Mesenchymal stem cell (in vitro differentiated cells and primary cell): ENCODE measurements around the gene ZNF212.
"Not testable (repeated sequence)": the region's sequence is repeated elsewhere in the genome, so short reads cannot be mapped to it uniquely, and the experiment has no call there.

Source experiments
- DNase-seq: peaks from one replicate; pipeline ENCODE4 v3.0.0-alpha.2; 2013
- H2AFZ ChIP-seq: one replicate; pipeline ENCODE4 v1.6.1; 2013; ENCODE audit warnings: low read depth, mild to moderate bottlenecking, control low read depth, inconsistent platforms, low read length, moderate library complexity
- H2AK5ac ChIP-seq: 2 replicates; pipeline ENCODE4 v1.6.1; 2013; ENCODE audit warnings: low read length, moderate library complexity, mild to moderate bottlenecking, inconsistent platforms; ENCODE audit not compliant: severe bottlenecking
- H2BK120ac ChIP-seq: one replicate; pipeline ENCODE4 v1.6.1; 2013; ENCODE audit warnings: low read depth, mild to moderate bottlenecking, inconsistent platforms, low read length, moderate library complexity
- H2BK12ac ChIP-seq, 2 experiments: one replicate each; pipeline ENCODE4 v1.6.1; 2013; ENCODE audit warnings: inconsistent platforms in 2 of 2, low read length in 2 of 2, mild to moderate bottlenecking in 2 of 2, moderate library complexity in 2 of 2, control low read depth in 1 of 2
- H2BK15ac ChIP-seq: one replicate; pipeline ENCODE4 v1.6.1; 2013; ENCODE audit warnings: mild to moderate bottlenecking, low read depth, inconsistent platforms; ENCODE audit not compliant: poor library complexity, severe bottlenecking
- H2BK5ac ChIP-seq: 2 replicates; pipeline ENCODE4 v1.6.1; 2013; ENCODE audit warnings: low read depth, mild to moderate bottlenecking, low read length, control low read depth, inconsistent platforms; ENCODE audit not compliant: poor library complexity, severe bottlenecking
- H3K14ac ChIP-seq, 2 experiments: one replicate each; pipeline ENCODE4 v1.6.1; 2013; ENCODE audit warnings: inconsistent platforms in 2 of 2, low read length in 2 of 2, control low read depth in 1 of 2, mild to moderate bottlenecking in 1 of 2, moderate library complexity in 1 of 2
- H3K18ac ChIP-seq, 2 experiments: one replicate each; pipeline ENCODE4 v1.6.1; 2013; ENCODE audit warnings: inconsistent platforms in 2 of 2, low read length in 2 of 2, control low read depth in 1 of 2, low read depth in 1 of 2, mild to moderate bottlenecking in 1 of 2
- H3K23ac ChIP-seq, 2 experiments: one replicate each; pipeline ENCODE4 v1.6.1; 2013; ENCODE audit warnings: inconsistent platforms in 2 of 2, low read length in 2 of 2, mild to moderate bottlenecking in 2 of 2, moderate library complexity in 2 of 2, control low read depth in 1 of 2
- H3K27ac ChIP-seq: 2 replicates; pipeline ENCODE4 v1.5.1; 2013; ENCODE audit warnings: mild to moderate bottlenecking, moderate library complexity, low read length, control low read depth, inconsistent platforms; ENCODE audit not compliant: poor library complexity, severe bottlenecking
- H3K27me3 ChIP-seq, 2 experiments: 2 replicates each; pipeline versions ENCODE4 v1.6.1 to v1.7.0; 2013; ENCODE audit warnings: low read length in 2 of 2, mild to moderate bottlenecking in 2 of 2, moderate library complexity in 2 of 2, control low read depth in 1 of 2, inconsistent platforms in 1 of 2; ENCODE audit not compliant: control insufficient read depth in 1 of 2, insufficient read depth in 1 of 2
- H3K36me3 ChIP-seq, 2 experiments: 2 replicates each; pipeline versions ENCODE4 v1.6.1 to v1.7.0; 2013; ENCODE audit warnings: low read length in 2 of 2, control low read depth in 1 of 2, inconsistent platforms in 1 of 2, low read depth in 1 of 2, mild to moderate bottlenecking in 1 of 2; ENCODE audit not compliant: insufficient read depth in 2 of 2, control insufficient read depth in 1 of 2
- H3K4ac ChIP-seq, 2 experiments: one replicate each; pipeline ENCODE4 v1.6.1; 2013; ENCODE audit warnings: inconsistent platforms in 2 of 2, low read length in 2 of 2, mild to moderate bottlenecking in 2 of 2, moderate library complexity in 2 of 2, control low read depth in 1 of 2, low read depth in 1 of 2
- H3K4me1 ChIP-seq: 2 replicates; pipeline ENCODE4 v1.6.1; 2013; ENCODE audit warnings: low read depth, low read length, control low read depth; ENCODE audit not compliant: control insufficient read depth, insufficient read depth
- H3K4me2 ChIP-seq: 2 replicates; pipeline ENCODE4 v1.6.1; 2013; ENCODE audit warnings: low read length, mild to moderate bottlenecking, inconsistent platforms; ENCODE audit not compliant: poor library complexity, severe bottlenecking
- H3K4me3 ChIP-seq, 2 experiments: 2 replicates each; pipeline versions ENCODE4 v1.5.1 to v1.7.0; 2013; ENCODE audit warnings: low read length in 2 of 2, mild to moderate bottlenecking in 2 of 2, control low read depth in 1 of 2, low read depth in 1 of 2; ENCODE audit not compliant: insufficient read depth in 1 of 2
- H3K79me1 ChIP-seq: replicated peaks from 2 replicates; pipeline ENCODE4 v1.6.1; 2013; ENCODE audit warnings: mild to moderate bottlenecking, control low read depth, low read length, inconsistent platforms; ENCODE audit not compliant: poor library complexity, severe bottlenecking
- H3K9ac ChIP-seq: 2 replicates; pipeline ENCODE4 v1.7.0; 2013; ENCODE audit warnings: mild to moderate bottlenecking, low read length, moderate library complexity
- H3K9me3 ChIP-seq: 2 replicates; pipeline ENCODE4 v1.7.0; 2013; ENCODE audit warnings: mild to moderate bottlenecking, low read length; ENCODE audit not compliant: control insufficient read depth
- H4K8ac ChIP-seq: one replicate; pipeline ENCODE4 v1.6.1; 2013; ENCODE audit warnings: inconsistent platforms, mild to moderate bottlenecking, low read length, moderate library complexity
- H4K91ac ChIP-seq: one replicate; pipeline ENCODE4 v1.6.1; 2013; ENCODE audit warnings: mild to moderate bottlenecking, low read length, inconsistent platforms
- WGBS: methylation state at CpG from one replicate; pipeline ENCODE4 v1.1.7; 2013; ENCODE audit warnings: mixed read lengths; 5-methylcytosine and 5-hydroxymethylcytosine counted together

ZNF212 gene

DNA sequence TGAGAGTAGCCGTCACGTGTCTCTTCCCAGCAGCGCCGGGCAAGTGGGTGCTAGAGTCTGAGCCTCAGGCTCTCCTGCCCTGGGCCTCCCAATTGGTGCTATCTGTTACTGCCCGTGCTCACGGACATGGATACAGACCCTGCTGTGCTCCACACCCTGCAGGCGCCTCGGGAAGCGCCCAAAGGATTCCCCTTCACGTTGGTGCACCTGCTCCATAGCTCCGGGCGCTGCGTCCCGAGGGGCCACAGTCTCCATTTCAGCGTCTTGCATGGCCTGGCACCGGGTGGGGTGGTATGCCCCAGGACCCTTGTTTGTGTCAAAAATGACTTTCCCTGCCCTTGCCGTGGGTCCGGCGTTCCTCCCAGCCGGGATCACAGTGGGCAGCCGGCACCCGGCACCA, 13.8 kb upstream of the ZNF212 start:
- Histone ChIP-seq H3K79me1 (peaks cover 21% of the 10 kb centered on the region), H3K27me3 (no peaks in the 10 kb centered on the region), H2AFZ (no peak overlapping the region), H2BK5ac (no peak overlapping the region), H3K4me1 (peaks cover 9% of the 10 kb centered on the region), H3K4me2 (no peak overlapping the region), H3K27ac (no peak overlapping the region), H2BK15ac (no peak overlapping the region), H2BK12ac (no peak overlapping the region), H3K18ac (no peak overlapping the region), H3K9ac (no peak overlapping the region), H4K8ac (no peak overlapping the region), H2AK5ac (no peak overlapping the region), H3K4ac (no peak overlapping the region), H2BK120ac (no peak overlapping the region), H3K36me3 (peaks cover 39 to 56% of the 10 kb centered on the region in 2 experiments), H3K23ac (no peak overlapping the region), H3K9me3 (no peaks in the 10 kb centered on the region), H3K14ac (no peak overlapping the region), H4K91ac (no peak overlapping the region), H3K4me3 (no peak overlapping the region)
- WGBS = 96% methylated on average over 22 of the region's 22 CpGs
- DNase-seq = no peak

- peaks cover 18% of the 10 kb centered on the region for H3K79me1 ChIP-seq
- H4K8ac ChIP-seq, H2BK120ac ChIP-seq, H2BK12ac ChIP-seq, H2BK15ac ChIP-seq, H3K14ac ChIP-seq, H3K4me1 ChIP-seq, H2BK5ac ChIP-seq, H3K4me2 ChIP-seq, H4K91ac ChIP-seq, DNase-seq, H2AK5ac ChIP-seq, H3K18ac ChIP-seq, H3K27ac ChIP-seq, H3K27me3 ChIP-seq, H3K9me3 ChIP-seq, H3K9ac ChIP-seq, H2AFZ ChIP-seq, H3K4me3 ChIP-seq, H3K4ac ChIP-seq, H3K23ac ChIP-seq: not testable (repeated sequence)
- peaks cover 34 to 49% of the 10 kb centered on the region in 2 experiments for H3K36me3 ChIP-seq
- 96% methylated on average over 17 of the region's 17 CpGs for WGBS
These were observed 13.1 kb upstream of the ZNF212 start for GRCh38 chr7:149226366-149226765.

DNA sequence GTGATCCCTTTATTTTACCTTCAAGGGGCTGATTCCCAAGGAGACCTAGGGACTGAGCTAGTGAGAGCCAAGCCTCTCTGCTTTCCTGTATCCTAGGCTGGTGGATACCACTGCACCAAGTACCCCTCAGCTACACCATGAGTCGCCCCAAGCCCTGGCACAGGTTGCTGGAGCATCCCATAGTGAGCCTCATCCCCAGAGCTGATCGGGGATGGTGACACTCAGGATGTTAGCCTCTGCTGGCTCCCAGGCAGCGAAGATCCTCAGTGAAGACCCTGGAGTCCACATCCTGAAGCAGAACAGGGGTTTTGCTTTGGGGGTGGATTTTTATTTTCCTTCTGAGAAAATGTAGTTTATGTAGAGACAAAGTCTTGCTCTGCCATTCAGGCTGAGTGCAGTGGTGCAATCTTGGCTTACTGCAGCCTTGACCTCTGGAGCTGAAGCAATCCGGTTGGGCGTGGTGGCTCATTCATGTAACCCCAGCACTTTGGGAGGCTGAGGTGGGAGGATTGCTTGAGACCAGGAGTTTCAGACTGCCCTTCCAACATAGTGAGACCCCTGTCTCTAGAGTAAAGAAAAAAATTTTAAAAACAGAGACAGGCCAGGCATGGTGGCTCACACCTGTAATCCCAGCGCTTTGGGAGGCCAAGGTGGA, 12.5 kb upstream of the ZNF212 start:
- Histone ChIP-seq H3K27me3 (no peaks in the 10 kb centered on the region), H2BK120ac (no peak overlapping the region), H2BK5ac (no peak overlapping the region), H3K27ac (no peak overlapping the region), H2AK5ac (no peak overlapping the region), H2BK12ac (no peak overlapping the region), H3K4me3 (no peak overlapping the region), H3K23ac (no peak overlapping the region), H3K36me3 (peaks cover 29 to 43% of the 10 kb centered on the region in 2 experiments), H3K14ac (no peak overlapping the region), H2AFZ (no peak overlapping the region), H3K9me3 (no peaks in the 10 kb centered on the region), H3K4me2 (no peak overlapping the region), H3K4me1 (peaks cover 6% of the 10 kb centered on the region), H3K18ac (no peak overlapping the region), H3K79me1 (peaks cover 18% of the 10 kb centered on the region), H2BK15ac (no peak overlapping the region), H3K4ac (no peak overlapping the region), H4K91ac (no peak overlapping the region), H4K8ac (no peak overlapping the region), H3K9ac (no peak overlapping the region)
- no peak for DNase-seq
- WGBS = 72% methylated on average over 6 of the region's 6 CpGs

- no peak overlapping the region for H2AFZ ChIP-seq
These were observed 10.5 kb upstream of the ZNF212 start for GRCh38 chr7:149228831-149229471.

More at GRCh38 chr7:149228831-149229471, 10.5 kb upstream of the ZNF212 start:
- H3K14ac ChIP-seq = no peak overlapping the region
- H3K4ac ChIP-seq = no peak overlapping the region
- H4K91ac ChIP-seq = no peak overlapping the region
- H3K23ac ChIP-seq = no peak overlapping the region
- H3K18ac ChIP-seq = no peak overlapping the region
- WGBS = 82% methylated on average over 7 of the region's 7 CpGs
- no peak overlapping the region for H3K4me3 ChIP-seq
- H3K4me2 ChIP-seq = no peak overlapping the region
- H3K9ac ChIP-seq = no peak overlapping the region
- H4K8ac ChIP-seq = no peak overlapping the region
- no peak for DNase-seq
- peaks cover 12% of the 10 kb centered on the region for H3K79me1 ChIP-seq
- H2BK12ac ChIP-seq = no peak overlapping the region
- H3K36me3 ChIP-seq = peaks cover 22 to 29% of the 10 kb centered on the region in 2 experiments
- H3K27me3 ChIP-seq = no peaks in the 10 kb centered on the region
- no peak overlapping the region for H2BK5ac ChIP-seq
- H2BK15ac ChIP-seq = no peak overlapping the region
- no peaks in the 10 kb centered on the region for H3K9me3 ChIP-seq
- peaks cover 7% of the 10 kb centered on the region for H3K4me1 ChIP-seq
- H3K27ac ChIP-seq = no peak overlapping the region
- no peak overlapping the region for H2AK5ac ChIP-seq
- no peak overlapping the region for H2BK120ac ChIP-seq
